Epithelial cell of proximal tubule (primary cell): ENCODE data around the gene PLD2. TPM values are rescaled to one million over a fixed set of nuclear protein-coding genes. Genes with fewer than 3 reads are reported as not detected.

Experiments used
- DNase-seq: peaks from one replicate; pipeline ENCODE4 v3.0.0-alpha.2; 2011; ENCODE audit warnings: low read depth
- H3K4me3 ChIP-seq: 2 replicates; pipeline ENCODE4 v1.5.1; 2011; ENCODE audit warnings: low read depth, mild to moderate bottlenecking, low read length
- total RNA-seq: library from RNA; depleted of rRNA; stranded (reverse); fragments of >200 nt; gene quantifications from 2 replicates; pipeline ENCODE4 v1.2.3, GENCODE V29; 2015
- TF ChIP-seq, protein P1 (sequence below): conservative IDR thresholded peaks from 2 replicates; pipeline ENCODE4 v1.5.1; 2012; ENCODE audit warnings: low read depth, mild to moderate bottlenecking, low read length

The PLD2 gene
- total RNA-seq, 1 donor from 2014 or later = 19.5 TPM

DNA sequence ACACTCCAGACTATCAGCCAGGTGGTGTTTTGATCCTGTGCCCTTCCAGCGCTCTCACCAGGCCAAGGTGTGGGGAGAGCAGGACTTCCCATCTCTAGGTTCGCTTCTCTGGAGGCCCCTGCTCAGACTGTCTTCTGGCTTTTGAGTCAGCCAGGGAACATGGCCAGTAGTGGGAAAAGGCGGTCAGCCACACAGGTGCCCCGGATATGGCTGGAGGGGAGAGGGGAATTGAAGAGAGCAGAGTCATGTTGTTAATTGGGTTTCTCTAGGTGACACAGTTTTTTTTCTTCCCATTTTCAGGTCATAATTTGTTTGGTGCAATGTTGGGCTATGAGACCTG lies 27.7 kb downstream of the PLD2 start:
- H3K4me3 ChIP-seq = peak overlapping the region; percentile 93
- DNase-seq = no peak
- TF ChIP-seq, protein P1, sequence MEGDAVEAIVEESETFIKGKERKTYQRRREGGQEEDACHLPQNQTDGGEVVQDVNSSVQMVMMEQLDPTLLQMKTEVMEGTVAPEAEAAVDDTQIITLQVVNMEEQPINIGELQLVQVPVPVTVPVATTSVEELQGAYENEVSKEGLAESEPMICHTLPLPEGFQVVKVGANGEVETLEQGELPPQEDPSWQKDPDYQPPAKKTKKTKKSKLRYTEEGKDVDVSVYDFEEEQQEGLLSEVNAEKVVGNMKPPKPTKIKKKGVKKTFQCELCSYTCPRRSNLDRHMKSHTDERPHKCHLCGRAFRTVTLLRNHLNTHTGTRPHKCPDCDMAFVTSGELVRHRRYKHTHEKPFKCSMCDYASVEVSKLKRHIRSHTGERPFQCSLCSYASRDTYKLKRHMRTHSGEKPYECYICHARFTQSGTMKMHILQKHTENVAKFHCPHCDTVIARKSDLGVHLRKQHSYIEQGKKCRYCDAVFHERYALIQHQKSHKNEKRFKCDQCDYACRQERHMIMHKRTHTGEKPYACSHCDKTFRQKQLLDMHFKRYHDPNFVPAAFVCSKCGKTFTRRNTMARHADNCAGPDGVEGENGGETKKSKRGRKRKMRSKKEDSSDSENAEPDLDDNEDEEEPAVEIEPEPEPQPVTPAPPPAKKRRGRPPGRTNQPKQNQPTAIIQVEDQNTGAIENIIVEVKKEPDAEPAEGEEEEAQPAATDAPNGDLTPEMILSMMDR = no peak

DNA sequence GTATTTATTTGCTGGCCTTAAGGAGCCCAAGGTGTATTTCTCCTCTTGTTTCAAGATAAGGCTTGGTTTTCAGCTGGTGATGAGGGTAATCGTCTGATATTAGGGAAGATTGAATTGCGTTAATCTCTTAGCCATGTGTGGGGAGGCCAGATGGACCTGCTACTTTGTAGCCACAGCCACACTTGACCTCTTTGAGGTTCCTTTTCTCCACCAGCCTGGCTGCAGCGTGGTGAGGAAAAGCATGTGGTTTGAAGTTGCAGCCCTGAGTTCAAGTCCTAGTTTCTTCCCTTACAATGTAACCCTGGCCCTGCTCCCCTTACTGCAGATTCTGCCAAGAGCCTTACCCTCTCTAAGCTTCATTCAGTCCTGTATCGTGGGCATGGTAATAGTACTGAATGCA lies 29.3 kb downstream of the PLD2 start:
- no peak overlapping the region for H3K4me3 ChIP-seq
- no peak for DNase-seq
- TF ChIP-seq, protein P1 = no peak

DNA sequence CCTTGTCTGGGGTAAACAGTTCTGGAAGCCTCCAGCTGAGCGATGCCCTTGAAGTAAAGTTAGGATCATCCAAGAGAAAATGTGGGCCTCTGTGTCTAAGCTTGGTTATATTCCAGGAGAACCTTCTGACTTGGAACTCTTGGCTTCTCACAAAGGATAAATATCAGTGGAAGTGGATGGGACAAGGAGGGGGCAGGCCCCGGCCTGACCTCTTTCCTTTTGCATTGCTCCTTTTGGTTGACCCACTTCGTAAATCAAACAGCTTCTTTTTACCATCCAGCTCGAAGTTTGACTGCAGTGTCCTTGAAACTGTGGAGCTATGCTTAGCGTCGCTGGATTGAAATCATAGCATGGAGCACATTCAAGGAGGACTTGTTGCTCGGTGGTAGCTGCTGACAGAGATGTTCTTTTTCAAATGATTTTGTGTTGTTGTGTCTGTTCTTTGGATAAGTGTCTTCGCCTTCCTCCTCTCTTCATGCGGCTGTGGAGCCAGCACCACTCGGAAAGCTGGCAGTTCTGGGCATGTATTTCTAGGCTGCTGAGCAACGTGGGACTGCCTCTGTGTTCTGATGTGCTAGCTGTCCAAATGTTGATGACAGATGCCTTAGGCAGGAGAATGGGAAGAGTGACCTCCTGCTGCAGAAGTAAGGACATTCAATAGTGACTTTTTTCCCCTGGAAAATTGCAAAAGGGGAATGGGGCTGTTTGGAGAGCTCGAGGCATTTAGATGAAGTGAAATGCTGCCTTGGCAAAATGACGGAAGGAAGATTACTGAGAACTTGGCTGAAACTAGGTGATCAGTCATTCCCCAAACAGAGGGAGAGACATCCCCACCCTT lies 30.7 kb downstream of the PLD2 start:
- DNase-seq = no peak
- TF ChIP-seq, protein P1 = no peak
- H3K4me3 ChIP-seq = no peak overlapping the region

DNA sequence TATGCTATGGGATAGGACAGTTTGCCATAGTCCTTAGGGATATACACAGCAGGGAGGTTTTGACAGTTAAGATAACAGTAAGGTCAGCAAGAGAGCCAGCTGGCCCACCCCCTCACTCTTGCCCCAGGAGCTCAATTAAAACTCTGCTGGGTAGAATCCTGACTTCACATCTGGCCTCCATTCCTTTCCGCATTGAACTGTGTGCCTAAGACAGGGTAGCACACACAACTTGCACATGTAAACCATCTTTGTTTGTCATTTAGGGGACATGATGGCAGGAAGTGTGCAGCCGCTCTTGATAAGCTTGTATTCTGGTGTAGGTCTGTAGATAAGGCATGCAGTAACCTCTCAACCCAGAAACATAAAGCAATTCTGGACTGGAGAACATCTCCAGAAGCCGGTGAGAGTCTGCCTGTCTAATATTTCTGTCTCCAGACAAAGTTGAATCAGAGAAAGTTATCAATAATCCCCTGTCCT lies 31.4 kb downstream of the PLD2 start:
- no peak overlapping the region for H3K4me3 ChIP-seq
- TF ChIP-seq, protein P1 = no peak
- DNase-seq = no peak

DNA sequence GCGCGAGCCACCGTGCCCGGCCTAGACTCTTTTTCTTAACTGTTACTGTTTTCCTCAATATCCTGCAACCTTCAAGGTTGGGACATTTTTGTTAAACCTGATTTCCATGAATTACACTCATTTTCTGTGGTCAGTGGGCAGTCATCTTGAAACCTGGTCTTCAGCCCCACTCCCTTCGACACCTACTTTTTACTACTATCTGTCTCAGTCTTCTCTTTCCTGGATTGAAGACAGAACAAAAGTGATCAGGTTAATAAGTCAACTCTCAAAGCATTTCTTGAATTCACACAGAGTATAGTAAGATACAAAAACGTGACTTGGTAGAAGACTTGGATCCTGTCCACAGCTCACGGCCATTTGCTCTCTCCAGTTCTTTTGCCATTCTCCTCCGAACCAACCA lies 32.3 kb downstream of the PLD2 start:
- TF ChIP-seq, protein P1 = no peak
- H3K4me3 ChIP-seq = no peak overlapping the region
- no peak for DNase-seq

DNA sequence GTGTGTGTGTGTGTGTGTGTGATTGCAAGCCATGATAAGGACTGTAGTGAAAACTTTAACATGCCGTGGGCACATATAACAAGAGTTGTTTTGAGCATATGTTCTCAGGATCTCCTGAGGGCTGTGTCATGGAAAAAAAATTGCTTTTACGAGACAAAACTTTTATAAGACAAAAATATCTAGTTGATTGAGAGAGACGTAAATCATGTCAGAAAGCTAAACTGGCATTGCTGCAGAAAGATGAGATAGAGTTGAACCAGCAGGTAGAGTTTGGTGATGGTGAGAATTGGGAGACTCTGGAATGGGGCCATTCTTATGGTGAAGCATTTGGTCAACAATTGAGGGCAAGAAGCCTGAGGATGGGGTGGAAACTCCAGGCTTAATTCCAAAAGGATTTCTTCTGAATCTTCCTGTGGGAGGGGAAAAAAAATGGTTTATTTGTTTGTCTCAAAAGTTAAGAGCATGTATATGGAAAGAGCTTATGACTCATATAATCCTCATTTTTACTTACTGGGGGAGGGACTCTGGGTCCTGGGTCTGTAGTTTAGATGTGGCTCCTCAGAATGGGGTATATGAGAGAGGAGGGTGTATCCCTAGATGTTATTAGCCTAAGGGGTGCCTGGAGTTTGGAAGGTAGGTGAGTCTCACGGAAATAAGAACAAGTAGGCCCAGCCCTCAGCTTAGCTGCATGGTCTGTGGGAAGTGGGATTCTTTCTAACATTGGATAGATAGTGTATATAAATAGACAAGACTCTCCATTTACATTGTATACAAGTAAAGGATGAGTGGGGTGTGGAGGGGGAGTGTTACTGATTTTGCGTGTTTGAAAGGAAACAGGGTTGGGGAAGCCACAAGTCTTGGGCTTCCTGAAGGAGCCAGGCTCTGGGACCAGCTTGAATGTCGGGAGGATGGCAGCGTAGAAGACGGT lies 33.3 kb downstream of the PLD2 start:
- no peak overlapping the region for H3K4me3 ChIP-seq
- TF ChIP-seq, protein P1 = no peak
- no peak for DNase-seq
